Ishikawa (cell line): ENCODE measurements around the gene IL1A.

Experiments
- CEBPB ChIP-seq: IDR thresholded peaks from 2 replicates; pipeline ENCODE4 v1.6.1; 2012
- CREB1 ChIP-seq: IDR thresholded peaks from 2 replicates; pipeline ENCODE4 v1.6.1; 2012; ENCODE audit warnings: low read depth
- EGR1 ChIP-seq: IDR thresholded peaks from 2 replicates; pipeline ENCODE4 v1.6.1; 2012
- EP300 ChIP-seq: IDR thresholded peaks from 2 replicates; pipeline ENCODE4 v1.6.1; 2012; ENCODE audit warnings: borderline replicate concordance
- NFIC ChIP-seq: IDR thresholded peaks from 2 replicates; pipeline ENCODE4 v1.6.1; 2012
- RAD21 ChIP-seq: IDR thresholded peaks from 2 replicates; pipeline ENCODE4 v1.6.1; 2012; ENCODE audit warnings: low read depth
- TAF1 ChIP-seq: IDR thresholded peaks from 2 replicates; pipeline ENCODE4 v1.6.1; 2012; ENCODE audit warnings: low read depth, mild to moderate bottlenecking
- TEAD4 ChIP-seq: IDR thresholded peaks from 2 replicates; pipeline ENCODE4 v1.6.1; 2012
- YY1 ChIP-seq: IDR thresholded peaks from 2 replicates; pipeline ENCODE4 v1.6.1; 2012; ENCODE audit warnings: low read depth
- TF ChIP-seq, protein P1 (sequence below): IDR thresholded peaks from 2 replicates; pipeline ENCODE4 v1.6.1; 2012; ENCODE audit warnings: low read depth, mild to moderate bottlenecking
- TF ChIP-seq, protein P2 (sequence below): IDR thresholded peaks from 2 replicates; pipeline ENCODE4 v1.6.1; 2012
- TF ChIP-seq, protein P3 (sequence below): IDR thresholded peaks from 2 replicates; pipeline ENCODE4 v1.6.1; 2012

DNA sequence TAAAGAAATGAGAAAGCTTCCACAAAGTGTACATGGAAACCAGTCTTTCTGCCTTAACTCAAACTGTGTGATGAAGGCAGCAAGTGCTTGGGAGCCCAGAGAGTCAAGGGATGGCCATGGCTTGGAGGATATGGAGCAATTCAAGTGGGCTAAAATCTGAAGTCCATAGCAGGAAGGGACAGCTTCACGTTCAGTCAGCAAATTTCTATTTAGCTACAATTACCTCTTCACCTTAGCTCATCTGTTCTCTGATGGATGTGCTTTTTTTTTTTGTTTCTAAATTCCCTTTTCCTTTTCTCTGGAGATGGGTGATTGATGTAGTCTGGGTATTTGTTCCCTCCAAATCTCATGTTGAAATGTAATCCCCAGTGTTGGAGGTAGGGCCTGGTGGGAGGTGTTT is 4.9 kb upstream of the IL1A start:
- TF ChIP-seq RAD21 (no peak), CREB1 (no peak), TAF1 (no peak), CEBPB (no peak), TEAD4 (no peak), YY1 (no peak), EP300 (no peak), NFIC (no peak), EGR1 (no peak)
- TF ChIP-seq, protein P1, sequence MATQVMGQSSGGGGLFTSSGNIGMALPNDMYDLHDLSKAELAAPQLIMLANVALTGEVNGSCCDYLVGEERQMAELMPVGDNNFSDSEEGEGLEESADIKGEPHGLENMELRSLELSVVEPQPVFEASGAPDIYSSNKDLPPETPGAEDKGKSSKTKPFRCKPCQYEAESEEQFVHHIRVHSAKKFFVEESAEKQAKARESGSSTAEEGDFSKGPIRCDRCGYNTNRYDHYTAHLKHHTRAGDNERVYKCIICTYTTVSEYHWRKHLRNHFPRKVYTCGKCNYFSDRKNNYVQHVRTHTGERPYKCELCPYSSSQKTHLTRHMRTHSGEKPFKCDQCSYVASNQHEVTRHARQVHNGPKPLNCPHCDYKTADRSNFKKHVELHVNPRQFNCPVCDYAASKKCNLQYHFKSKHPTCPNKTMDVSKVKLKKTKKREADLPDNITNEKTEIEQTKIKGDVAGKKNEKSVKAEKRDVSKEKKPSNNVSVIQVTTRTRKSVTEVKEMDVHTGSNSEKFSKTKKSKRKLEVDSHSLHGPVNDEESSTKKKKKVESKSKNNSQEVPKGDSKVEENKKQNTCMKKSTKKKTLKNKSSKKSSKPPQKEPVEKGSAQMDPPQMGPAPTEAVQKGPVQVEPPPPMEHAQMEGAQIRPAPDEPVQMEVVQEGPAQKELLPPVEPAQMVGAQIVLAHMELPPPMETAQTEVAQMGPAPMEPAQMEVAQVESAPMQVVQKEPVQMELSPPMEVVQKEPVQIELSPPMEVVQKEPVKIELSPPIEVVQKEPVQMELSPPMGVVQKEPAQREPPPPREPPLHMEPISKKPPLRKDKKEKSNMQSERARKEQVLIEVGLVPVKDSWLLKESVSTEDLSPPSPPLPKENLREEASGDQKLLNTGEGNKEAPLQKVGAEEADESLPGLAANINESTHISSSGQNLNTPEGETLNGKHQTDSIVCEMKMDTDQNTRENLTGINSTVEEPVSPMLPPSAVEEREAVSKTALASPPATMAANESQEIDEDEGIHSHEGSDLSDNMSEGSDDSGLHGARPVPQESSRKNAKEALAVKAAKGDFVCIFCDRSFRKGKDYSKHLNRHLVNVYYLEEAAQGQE, result no peak
- TF ChIP-seq, protein P2, sequence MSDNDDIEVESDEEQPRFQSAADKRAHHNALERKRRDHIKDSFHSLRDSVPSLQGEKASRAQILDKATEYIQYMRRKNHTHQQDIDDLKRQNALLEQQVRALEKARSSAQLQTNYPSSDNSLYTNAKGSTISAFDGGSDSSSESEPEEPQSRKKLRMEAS, result no peak
- TF ChIP-seq, protein P3, sequence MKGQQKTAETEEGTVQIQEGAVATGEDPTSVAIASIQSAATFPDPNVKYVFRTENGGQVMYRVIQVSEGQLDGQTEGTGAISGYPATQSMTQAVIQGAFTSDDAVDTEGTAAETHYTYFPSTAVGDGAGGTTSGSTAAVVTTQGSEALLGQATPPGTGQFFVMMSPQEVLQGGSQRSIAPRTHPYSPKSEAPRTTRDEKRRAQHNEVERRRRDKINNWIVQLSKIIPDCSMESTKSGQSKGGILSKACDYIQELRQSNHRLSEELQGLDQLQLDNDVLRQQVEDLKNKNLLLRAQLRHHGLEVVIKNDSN, result no peak
